ENCODE data around the gene HSD17B1.

GRCh38 chr17:42568341-42569111 is 15.8 kb downstream of the HSD17B1 start:
- TF ChIP-seq EZH2 (IDR thresholded peaks at IDR 0.05; ENCODE audit: borderline replicate concordance, insufficient read depth, low read length, poor library complexity, severe bottlenecking) (no peak), RAD21 (conservative IDR thresholded peaks at IDR 0.05) (no peak), SMC3 (conservative IDR thresholded peaks at IDR 0.05; ENCODE audit: poor library complexity) (no peak), CTCF (IDR thresholded peaks at IDR 0.05; ENCODE audit: poor library complexity, severe bottlenecking) (no peak), POLR2AphosphoS5 (IDR thresholded peaks at IDR 0.05) (no peak), EP300 (conservative IDR thresholded peaks at IDR 0.05; ENCODE audit: poor library complexity, severe bottlenecking) (no peak), REST (IDR thresholded peaks at IDR 0.05; ENCODE audit: borderline replicate concordance) (no peak)

Measured in neural cell (in vitro differentiated cells).